Measurements from ENCODE around the gene ODAD3.

ODAD3 gene

GRCh38 chr19:11374433-11375142 is 60.3 kb downstream of the ODAD3 start, which contains the start of gene SWSAP1:
SWSAP1 (plus strand) TSS chr19:11374666; CDS start chr19:11374681, 15 bp downstream.
- peak; percentile 99 for DNase-seq (ENCODE audit: low read depth)

DNA sequence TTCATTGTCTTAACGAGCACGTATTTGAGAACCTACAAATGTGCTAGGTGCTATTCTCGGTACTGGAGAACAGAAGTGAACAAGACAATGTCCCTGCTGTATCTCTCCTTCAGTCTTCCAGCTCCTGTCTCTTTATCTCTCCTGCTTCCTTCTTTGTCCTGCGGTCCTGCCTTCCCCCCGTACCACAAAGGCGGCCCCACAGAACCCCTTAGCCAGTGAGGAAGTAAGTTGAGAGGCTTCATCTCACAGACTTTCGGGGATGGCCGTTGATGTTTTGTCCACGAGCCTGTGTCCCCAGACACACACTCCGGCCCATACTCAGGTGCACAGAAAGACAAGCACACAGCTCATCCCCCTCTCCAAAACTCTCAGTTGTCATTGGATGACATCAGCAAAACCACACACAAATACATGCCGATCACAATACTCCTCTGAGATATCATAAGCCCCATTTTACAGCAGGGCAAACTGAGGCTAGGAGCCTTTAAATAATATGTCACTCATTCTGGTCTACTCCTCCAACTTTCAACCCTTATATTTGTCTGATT is 61.0 kb downstream of the ODAD3 start:
- no peak for DNase-seq (ENCODE audit: low read depth)

GRCh38 chr19:11373166-11373884 is 61.6 kb downstream of the ODAD3 start:
- DNase-seq (ENCODE audit: low read depth): no peak

DNA sequence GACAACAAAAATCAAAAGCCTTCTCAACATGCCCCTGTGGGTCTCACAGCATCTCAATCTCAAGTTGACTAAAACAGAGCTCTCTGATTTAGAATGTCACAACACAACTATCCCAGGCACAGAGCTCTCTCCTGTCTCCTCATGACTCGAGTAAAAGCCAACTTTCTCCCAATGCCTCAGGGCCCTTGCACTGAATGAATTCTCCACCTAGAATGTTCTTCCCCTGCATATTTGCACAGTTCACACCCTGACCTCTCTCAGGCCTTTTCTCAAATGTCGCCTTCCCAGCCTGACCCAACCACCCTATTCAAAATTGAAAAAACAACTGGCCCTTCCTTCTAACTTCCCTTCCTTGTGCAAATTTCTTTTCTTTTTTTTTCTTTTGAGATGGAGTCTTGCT is 64.2 kb downstream of the ODAD3 start:
- DNase-seq (ENCODE audit: low read depth): no peak
